Ureter (tissue), 1 donor: ENCODE results near the gene MYOM3. TPM values are rescaled to one million over a fixed set of nuclear protein-coding genes. Genes with fewer than 3 reads are reported as not detected.

Experiments
- DNase-seq: peaks from one replicate; pipeline ENCODE4 v3.0.0-alpha.2; 2020; ENCODE audit warnings: low spot score
- total RNA-seq: library from RNA; stranded (reverse); gene quantifications from one replicate; pipeline ENCODE4 v1.2.4, GENCODE V29; 2023
- donor health status: DM: yes; HTN: yes; CAD: no.

Gene MYOM3
- total RNA-seq, 1 donor from 2014 or later: 0.65 TPM

- no peak for DNase-seq
These were observed 26.7 kb upstream of the MYOM3 start for GRCh38 chr1:24138476-24139221.

DNA sequence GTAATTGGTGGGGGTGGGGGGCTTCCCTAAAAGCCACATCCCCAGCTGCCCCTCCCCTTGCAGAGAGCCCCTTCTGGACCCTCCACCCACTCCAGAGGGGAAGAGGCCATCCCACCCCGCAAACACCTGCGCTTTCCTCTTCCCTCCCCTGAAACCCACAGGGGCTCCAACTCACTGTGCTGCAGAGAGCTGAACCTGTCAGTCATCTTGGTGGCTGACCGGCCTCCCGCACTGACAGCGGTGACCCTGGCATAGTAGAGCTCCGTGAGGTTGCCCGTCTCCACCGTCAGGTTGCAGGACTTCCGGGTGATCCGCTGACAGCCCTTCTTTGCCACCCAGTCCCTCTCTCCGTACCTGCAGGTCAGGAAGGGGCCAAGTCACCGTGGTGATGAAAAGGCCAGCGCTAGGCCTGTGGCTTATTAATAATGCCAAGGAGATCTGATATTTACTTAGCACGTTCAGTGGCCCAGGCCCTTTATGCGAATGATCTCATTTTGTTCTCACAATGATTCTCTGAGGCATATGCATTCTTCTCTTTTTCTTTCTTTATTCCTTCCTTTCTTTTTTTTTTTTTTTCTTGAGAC lies 25.1 kb upstream of the MYOM3 start:
- no peak for DNase-seq

GRCh38 chr1:24134376-24134775 lies 22.4 kb upstream of the MYOM3 start:
- DNase-seq: no peak

DNA sequence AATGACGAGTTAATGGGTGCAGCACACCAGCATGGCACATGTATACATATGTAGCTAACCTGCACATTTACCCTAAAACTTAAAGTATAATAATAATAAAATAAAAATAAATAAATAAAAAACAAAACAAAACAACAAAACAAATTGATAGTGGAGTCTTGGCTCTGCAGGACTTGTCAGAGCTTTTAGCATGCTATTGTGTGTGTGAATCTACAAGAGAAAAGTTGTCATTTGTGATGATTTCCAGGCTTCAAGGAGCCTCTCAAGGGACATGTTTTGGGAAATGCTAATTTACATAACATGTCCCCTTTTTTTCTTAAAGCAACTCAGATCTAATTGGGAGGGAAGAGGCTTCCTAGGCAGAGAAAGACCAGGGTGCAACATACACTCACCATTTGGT lies 21.9 kb upstream of the MYOM3 start:
- DNase-seq: no peak

GRCh38 chr1:24130385-24130784 lies 18.4 kb upstream of the MYOM3 start:
- DNase-seq: no peak

DNA sequence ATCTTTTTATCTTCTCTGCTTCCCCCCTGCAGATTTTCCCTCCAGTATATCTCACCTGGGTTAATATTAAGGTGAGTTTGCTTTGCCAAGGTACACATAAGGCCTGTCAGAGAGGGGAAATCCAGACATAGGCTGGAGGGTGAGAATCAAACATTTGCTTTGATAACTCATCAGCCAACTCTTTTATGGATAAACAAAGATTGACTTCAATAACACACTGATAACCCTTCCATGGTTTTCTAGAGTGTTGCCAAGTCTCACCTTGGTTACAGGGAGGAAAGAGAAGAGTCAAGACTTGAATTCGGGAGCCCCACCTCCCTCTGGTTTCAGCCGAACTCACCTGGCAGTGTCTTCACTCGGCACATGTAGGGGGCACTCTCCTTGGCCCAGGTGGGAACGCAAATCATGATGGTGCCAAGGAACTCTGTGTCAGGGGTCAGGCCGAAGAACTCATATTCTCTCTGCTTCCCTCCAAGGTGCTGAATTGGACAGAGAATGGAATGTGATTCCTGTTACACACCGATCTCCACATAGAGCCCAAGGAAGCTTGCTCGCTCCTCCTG lies 15.9 kb upstream of the MYOM3 start:
- DNase-seq: no peak

DNA sequence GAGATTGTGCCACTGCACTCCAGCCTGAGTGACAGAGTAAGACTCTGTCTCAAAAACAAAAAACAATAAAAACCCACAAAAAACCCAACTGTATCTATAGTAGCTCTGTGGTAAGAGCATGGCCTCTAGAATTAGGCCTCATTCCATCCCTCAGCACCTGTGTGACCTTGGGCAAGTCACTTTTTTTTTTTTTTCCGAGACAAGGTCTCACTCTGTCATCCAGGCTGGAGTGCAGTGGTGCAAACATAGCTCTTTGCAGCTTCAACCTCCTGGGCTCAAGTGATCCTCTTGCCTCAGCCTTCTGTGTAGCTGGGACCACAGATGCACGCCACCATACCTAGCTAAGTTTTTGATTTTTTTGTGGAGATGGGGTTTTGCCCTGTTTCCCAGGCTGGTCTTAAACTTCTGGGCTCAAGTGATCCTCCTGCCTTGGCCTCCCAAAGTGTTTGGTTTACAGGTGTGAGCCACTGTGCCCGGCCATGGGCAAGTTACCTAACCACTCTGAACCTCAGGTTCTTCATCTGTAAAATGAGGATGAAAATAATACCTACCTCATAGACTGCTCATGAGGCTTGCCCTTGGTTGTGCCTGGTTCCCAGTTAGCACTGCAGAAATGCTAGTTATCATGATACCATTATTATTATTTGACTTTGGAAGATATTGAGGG lies 15.3 kb upstream of the MYOM3 start:
- DNase-seq: no peak

GRCh38 chr1:24126672-24127023 lies 14.7 kb upstream of the MYOM3 start:
- DNase-seq: no peak

DNA sequence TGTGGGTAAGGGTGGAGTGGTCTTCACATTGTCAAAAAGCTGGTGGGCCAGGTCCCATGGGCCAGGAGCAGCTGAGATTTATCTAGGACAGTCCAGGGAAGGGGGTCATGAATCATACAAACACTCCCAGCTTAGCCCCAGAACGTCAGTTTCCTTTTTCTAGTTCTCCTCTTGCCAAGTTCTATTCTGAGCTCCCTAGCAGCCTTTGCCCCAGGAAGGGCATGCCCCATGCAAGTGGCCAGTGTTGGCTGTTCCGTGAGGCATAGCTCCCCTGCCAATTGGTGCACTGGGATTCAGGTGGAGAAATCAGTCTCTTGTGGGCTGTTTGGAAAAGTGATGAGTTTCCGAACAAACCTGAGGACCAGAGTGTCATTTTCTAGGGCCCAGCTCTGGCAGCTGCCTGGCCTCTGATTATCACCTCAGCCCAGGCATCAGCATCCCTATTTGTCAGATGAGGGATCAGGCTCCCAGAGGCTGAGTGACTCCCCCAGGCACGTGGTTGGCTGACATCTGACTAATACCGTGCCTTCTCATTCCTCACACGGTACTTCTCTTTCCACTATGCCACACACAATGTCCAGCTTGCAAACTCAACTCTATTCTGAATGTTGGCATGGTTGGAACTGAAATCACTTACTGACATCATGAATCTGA lies 14.2 kb upstream of the MYOM3 start:
- DNase-seq: no peak

DNA sequence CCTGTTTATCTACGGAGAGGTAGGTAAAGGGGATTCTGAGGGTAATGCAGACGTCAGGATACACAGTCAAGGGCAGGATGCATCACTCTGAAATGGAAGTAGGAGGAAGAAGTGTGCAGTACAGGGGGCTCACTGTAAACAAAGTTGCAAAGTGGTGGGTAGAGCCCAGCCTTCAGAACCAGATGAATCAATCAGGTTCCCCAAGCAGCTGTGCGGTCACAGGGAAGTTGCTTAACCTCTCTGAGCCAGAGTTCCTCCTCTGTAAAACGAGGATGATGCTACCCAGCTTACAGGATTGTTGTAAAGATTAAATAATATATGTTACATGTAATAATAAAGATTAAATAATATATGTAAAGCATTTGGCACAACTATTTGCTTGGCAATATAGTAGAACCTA lies 13.5 kb upstream of the MYOM3 start:
- DNase-seq: no peak

- no peak for DNase-seq
These were observed 13.0 kb upstream of the MYOM3 start for GRCh38 chr1:24124980-24125379.

- DNase-seq: no peak
These were observed 11.7 kb upstream of the MYOM3 start for GRCh38 chr1:24123611-24124010.

DNA sequence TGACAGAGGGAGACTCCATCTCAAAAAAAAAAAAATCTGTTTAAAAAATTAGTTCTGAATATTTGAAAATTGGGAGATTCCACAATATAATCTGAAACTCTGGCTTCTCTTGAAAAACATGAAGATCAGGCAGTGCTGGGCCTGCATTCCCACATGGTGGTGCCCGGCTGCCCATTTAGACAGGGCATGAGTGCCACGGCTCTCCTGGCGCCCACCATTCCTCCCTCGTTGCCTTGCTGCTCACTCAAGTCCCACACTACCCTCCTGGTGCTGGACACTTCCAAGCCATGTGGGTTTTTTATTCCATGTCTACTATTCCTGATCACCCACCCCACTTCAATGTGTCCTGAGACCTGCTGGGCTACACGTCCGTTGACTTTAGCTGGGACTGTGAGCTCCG lies 10.8 kb upstream of the MYOM3 start:
- no peak for DNase-seq

GRCh38 chr1:24121406-24121805 lies 9.5 kb upstream of the MYOM3 start:
- no peak for DNase-seq

DNA sequence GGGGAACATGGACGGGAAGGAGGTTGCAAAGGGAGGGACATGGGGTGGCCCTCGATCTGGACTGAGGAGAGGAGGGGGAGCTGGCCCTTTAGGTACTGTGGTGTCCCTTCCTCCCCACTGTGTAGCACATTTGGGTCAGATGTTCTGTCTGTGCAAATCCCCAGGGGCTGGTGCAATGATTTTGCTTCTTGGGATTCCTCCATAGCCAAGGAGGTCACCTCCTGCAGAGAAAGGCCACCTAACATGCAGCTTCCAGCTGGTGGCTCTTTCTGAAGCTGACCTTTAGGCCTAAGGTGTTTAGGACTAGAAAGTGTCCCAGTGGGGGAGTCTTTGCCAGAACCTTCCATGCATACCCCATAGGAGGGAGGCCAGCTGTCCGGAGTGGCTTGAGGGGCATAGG lies 9.0 kb upstream of the MYOM3 start:
- no peak for DNase-seq

DNA sequence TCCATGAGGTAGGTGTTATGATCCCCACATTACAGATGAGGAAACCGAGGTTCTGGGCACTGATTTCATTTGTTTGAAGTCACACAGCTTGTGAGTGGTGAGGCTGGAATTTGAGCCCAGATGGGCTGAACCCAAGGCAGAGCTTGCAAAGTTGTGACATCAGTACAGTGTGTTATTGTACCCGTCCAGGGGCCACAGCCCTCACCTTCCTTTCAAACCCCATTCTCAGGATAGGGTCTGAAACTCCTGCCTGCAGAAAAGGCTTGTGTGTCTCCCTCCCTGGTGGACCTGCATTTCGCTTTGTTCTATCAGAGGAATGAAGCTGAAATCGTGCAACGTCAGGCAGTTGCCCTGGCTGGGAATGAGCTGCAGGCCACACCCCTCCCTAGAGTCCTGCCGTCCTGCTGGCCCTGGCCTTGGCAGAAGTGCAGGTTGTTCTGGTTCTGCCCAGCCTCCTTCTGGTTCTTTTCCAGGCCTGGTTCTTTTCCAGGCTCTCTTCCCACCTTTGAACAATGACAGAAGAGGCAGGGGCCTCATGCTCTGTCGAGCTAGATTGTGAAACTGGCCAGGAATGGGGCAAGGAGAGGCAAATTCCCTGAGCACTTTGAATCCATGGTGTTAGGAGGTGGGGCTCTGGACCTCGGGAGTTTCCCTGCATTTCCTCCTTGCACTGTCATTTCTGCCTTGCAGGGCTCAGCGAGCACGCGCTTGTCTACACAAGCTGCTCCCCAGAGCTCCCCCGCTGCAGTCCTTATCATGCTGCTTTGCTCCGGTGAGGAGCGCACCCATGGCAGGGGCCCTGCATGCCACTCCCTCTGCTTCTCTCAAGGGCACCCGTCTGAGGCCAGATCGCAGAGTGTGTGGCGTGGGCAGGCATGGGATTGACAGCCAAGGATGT lies 8.2 kb upstream of the MYOM3 start:
- peak; percentile 66 for DNase-seq

DNA sequence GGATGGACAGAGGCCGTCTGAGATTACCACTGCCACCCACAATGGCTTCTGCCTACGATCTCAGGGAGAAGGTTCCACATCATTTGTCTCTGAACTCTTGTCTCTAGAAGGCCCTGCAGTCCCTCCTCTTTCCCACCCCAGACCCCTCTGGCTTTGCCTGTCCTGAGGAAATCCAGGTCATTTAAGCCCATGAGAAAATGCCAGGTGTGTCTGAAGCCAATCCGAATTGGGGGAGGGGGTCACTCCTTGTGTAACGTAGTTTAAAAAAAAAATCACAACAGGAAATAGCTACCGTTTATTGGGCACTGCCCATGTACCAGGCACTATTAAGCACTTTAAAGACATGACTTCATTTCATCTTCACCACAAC lies 7.5 kb upstream of the MYOM3 start:
- no peak for DNase-seq

DNA sequence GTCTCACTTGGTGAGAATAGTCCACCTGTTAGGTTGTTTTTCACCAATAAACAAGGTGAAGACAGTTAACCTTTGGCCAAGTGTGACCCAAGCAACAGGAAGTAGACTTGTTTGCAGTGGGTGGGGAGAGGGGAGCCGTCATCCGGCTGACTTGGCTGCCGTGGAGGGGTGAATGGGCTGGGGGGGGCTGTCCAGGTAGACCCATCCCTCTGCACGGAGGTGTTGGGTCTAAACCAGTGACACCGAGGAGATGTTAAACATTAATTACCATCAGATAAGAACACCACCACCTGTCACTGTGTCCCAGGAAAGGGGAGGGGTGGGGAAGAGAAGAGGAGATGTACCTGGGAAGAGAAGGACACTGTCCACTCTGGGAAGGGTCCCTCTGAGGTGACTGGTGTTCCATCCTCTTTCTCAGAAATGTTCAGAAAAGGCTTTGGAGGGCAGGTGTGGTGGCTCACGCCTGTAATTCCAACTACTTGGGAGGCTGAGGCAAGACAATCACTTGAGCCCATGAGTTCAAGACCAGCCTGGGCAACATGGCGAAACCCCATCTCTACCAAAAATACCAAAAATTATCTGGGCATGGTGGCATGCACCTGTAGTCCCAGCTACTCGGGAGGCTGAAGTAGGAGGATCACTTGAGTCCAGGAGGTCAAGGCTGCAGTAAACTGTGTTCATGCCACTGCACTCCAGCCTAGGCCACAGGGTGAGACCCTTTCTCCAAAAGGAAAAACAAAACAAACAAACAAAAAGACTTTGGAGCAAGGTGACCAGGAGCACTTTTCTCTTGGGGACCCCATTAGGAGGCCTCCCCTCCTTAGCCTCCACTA lies 6.7 kb upstream of the MYOM3 start:
- no peak for DNase-seq

DNA sequence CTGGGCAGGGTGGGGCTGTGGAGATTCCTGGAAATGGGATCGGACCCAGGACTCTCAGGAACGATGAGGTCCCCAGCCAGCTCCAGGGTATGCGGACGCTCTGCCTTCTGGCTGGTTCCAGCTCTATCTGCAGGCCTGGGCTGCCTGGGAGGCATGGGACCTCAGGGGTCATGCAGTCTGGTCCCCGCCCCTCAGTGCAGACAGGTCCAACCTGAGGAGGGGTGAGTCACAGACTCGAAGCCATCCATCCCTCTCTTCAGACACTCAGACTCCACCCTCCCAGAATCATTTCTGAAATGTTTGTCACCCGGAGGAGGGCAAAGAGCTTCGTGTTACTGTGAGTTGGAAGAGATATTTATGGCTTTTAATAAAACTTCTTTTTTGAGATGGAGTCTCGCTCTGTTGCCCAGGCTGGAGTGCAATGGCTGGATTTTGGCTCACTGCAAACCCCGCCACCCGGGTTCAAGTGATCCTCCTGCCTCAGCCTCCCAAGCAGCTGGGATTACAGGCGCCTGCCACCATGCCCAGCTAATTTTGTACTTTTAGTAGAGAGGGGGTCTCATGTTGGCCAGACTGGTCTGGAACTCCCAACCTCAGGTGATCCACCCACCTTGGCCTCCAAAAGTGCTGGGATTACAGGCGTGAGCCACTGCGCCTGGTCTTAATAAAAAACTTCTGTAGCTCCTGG lies 5.9 kb upstream of the MYOM3 start:
- no peak for DNase-seq

DNA sequence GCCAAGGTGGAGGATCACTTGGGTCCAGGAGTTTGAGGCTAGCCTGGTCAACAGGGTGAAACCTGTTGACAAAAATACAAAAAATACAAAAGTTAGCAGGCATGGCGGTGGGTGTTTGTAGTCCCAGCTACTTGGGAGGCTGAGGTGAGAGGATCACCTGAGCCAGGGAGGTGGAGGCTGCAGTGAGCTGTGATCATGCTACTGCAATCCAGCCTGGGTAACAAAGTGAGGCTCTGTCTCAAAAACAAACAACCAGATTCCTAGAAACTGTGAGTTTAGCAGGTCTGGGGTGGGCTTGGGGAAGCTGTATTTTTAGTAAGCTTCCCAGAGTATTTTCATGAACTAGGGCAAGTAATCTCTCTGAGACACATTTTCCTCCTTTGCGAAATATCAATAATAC lies 5.2 kb upstream of the MYOM3 start:
- no peak for DNase-seq
